GM18870 (cell line): Measurements from ENCODE around the gene STXBP5.
"Not testable (repeated sequence)": the region's sequence is repeated elsewhere in the genome, so short reads cannot be mapped to it uniquely, and the experiment has no call there.

Source experiments
- ATAC-seq: cut with Tn5 transposase; IDR thresholded peaks from one replicate; pipeline ENCODE4 v1.9.1; 2021; ENCODE audit warnings: moderate library complexity; ENCODE audit not compliant: unreplicated experiment

STXBP5 gene

GRCh38 chr6:147238906-147239305 is 34.7 kb downstream of the STXBP5 start:
- ATAC-seq: no peak

- ATAC-seq: no peak
Observed at GRCh38 chr6:147244832-147245231, 40.6 kb downstream of the STXBP5 start.

GRCh38 chr6:147245693-147246092 is 41.5 kb downstream of the STXBP5 start:
- no peak for ATAC-seq

- ATAC-seq: no peak
Observed at GRCh38 chr6:147246853-147247635, 42.8 kb downstream of the STXBP5 start.

- no peak for ATAC-seq
Observed at GRCh38 chr6:147248859-147249258, 44.6 kb downstream of the STXBP5 start.

- ATAC-seq: no peak
Observed at GRCh38 chr6:147251072-147251471, 46.9 kb downstream of the STXBP5 start.

- ATAC-seq: not testable (repeated sequence)
Observed at GRCh38 chr6:147254929-147255473, 50.8 kb downstream of the STXBP5 start.

GRCh38 chr6:147255948-147256674 is 51.9 kb downstream of the STXBP5 start:
- no peak for ATAC-seq

- ATAC-seq: no peak
Observed at GRCh38 chr6:147257760-147258159, 53.5 kb downstream of the STXBP5 start.

- no peak for ATAC-seq
Observed at GRCh38 chr6:147260091-147260490, 55.9 kb downstream of the STXBP5 start.

- ATAC-seq: no peak
Observed at GRCh38 chr6:147262946-147263345, 58.7 kb downstream of the STXBP5 start.

- ATAC-seq: no peak
Observed at GRCh38 chr6:147266821-147267220, 62.6 kb downstream of the STXBP5 start.

- ATAC-seq: no peak
Observed at GRCh38 chr6:147267658-147268057, 63.4 kb downstream of the STXBP5 start.

- peak; percentile 47 for ATAC-seq
Observed at GRCh38 chr6:147268254-147268653, 64.0 kb downstream of the STXBP5 start.

- ATAC-seq: no peak
Observed at GRCh38 chr6:147274012-147274411, 69.8 kb downstream of the STXBP5 start.

- no peak for ATAC-seq
Observed at GRCh38 chr6:147274776-147275175, 70.6 kb downstream of the STXBP5 start.

GRCh38 chr6:147278891-147279290 is 74.7 kb downstream of the STXBP5 start:
- ATAC-seq: no peak

- no peak for ATAC-seq
Observed at GRCh38 chr6:147279427-147279826, 75.2 kb downstream of the STXBP5 start.

- no peak for ATAC-seq
Observed at GRCh38 chr6:147281895-147282565, 77.8 kb downstream of the STXBP5 start.

GRCh38 chr6:147282566-147282959 is 78.3 kb downstream of the STXBP5 start:
- no peak for ATAC-seq

GRCh38 chr6:147283460-147283859 is 79.2 kb downstream of the STXBP5 start:
- ATAC-seq: no peak
